Right ventricle myocardium inferior (tissue), 1 donor: ENCODE measurements around the gene ING3. TPM values are rescaled to one million over a fixed set of nuclear protein-coding genes. Genes with fewer than 3 reads are reported as not detected.
A peak's percentile ranks its signal among the peaks of the same experiment; 100 is the strongest.

Experiments
- ATAC-seq: fragments of 200-7000 bp; cut with Tn5 transposase; one replicate; pipeline ENCODE4 v1.9.1; 2020; ENCODE audit warnings: mild to moderate bottlenecking, moderate library complexity
- DNase-seq: peaks from one replicate; pipeline ENCODE4 v3.0.0; 2021; ENCODE audit errors: missing footprints
- intact Hi-C: fragments of 100-400 bp; cut with DNase I; formaldehyde crosslinking; loops from one replicate; pipeline ENCODE4 v1.11.0; 2022
- long read RNA-seq: library from polyadenylated mRNA; unstranded; transcript quantifications from one replicate; pipeline ENCODE4 v2.0.0, GENCODE V29; 2021
- total RNA-seq: library from RNA; stranded (reverse); fragmentation: NEBNext Ultra II Directional; extraction: Animal tissue kit (Norgen Biotek cat#: 25700); gene quantifications from one replicate; pipeline ENCODE4 v1.2.1, GENCODE V29; 2021
- donor health status: DM: no; HTN: yes; CAD: no; lungs with severe emphysema.

Gene ING3
- total RNA-seq = 14.1 TPM
- long read RNA-seq, partial matches to known transcripts = 0 of 3 reads
- long read RNA-seq, other reads (novel, unspliced or antisense) = 0 of 3 reads

GRCh38 chr7:120950539-120951308 is at the start of gene ING3:
Gene ING3, plus strand, starts transcription at chr7:120950777. Its CDS starts 120 bp downstream, at chr7:120950897.
- intact Hi-C loops = loop anchor here (2.0 kb wide), 1 partner anchor 94 kb away; no protein-coding TSS in a partner anchor
- ATAC-seq (peak; percentile 99), DNase-seq (peak; percentile 97)

- no peak for DNase-seq
- intact Hi-C loops = no loop called here
- ATAC-seq = no peak
Observed at GRCh38 chr7:120915314-120916105, 35.1 kb upstream of the ING3 start.

- no peak for DNase-seq
- intact Hi-C loops = no loop called here
- ATAC-seq = no peak
Observed at GRCh38 chr7:120916121-120916520, 34.5 kb upstream of the ING3 start.

- ATAC-seq (no peak), DNase-seq (no peak)
- intact Hi-C loops = no loop called here
Observed at GRCh38 chr7:120916538-120916937, 34.0 kb upstream of the ING3 start.

- no peak for ATAC-seq
- intact Hi-C loops = no loop called here
- DNase-seq = no peak
Observed at GRCh38 chr7:120919466-120919865, 31.1 kb upstream of the ING3 start.

- intact Hi-C loops = no loop called here
- DNase-seq = no peak
- ATAC-seq = no peak
Observed at GRCh38 chr7:120920034-120920433, 30.5 kb upstream of the ING3 start.

- intact Hi-C loops = no loop called here
- no peak for DNase-seq
- no peak for ATAC-seq
Observed at GRCh38 chr7:120920591-120921274, 29.8 kb upstream of the ING3 start.

- DNase-seq = no peak
- intact Hi-C loops = no loop called here
- no peak for ATAC-seq
Observed at GRCh38 chr7:120924837-120925236, 25.7 kb upstream of the ING3 start.

- ATAC-seq (no peak), DNase-seq (no peak)
- intact Hi-C loops = no loop called here
Observed at GRCh38 chr7:120925392-120925791, 25.2 kb upstream of the ING3 start.

GRCh38 chr7:120926943-120927346 is 23.6 kb upstream of the ING3 start:
- no peak for ATAC-seq
- no peak for DNase-seq
- intact Hi-C loops = no loop called here

- ATAC-seq = no peak
- DNase-seq = no peak
- intact Hi-C loops = no loop called here
Observed at GRCh38 chr7:120927454-120928103, 23.0 kb upstream of the ING3 start.

- no peak for DNase-seq
- ATAC-seq = no peak
- intact Hi-C loops = no loop called here
Observed at GRCh38 chr7:120931243-120931642, 19.3 kb upstream of the ING3 start.

GRCh38 chr7:120933475-120933874 is 17.1 kb upstream of the ING3 start:
- DNase-seq = no peak
- ATAC-seq = no peak
- intact Hi-C loops = no loop called here

GRCh38 chr7:120939345-120939744 is 11.2 kb upstream of the ING3 start:
- intact Hi-C loops = no loop called here
- ATAC-seq (no peak), DNase-seq (no peak)

- DNase-seq (no peak), ATAC-seq (no peak)
- intact Hi-C loops = loop anchor here (2.0 to 5.0 kb wide), 2 partner anchors 134 to 149 kb away; no protein-coding TSS in a partner anchor
Observed at GRCh38 chr7:120941064-120941463, 9.5 kb upstream of the ING3 start.

- ATAC-seq (no peak), DNase-seq (no peak)
- intact Hi-C loops = loop anchor here (2.0 to 5.0 kb wide), 2 partner anchors 135 to 150 kb away; no protein-coding TSS in a partner anchor
Observed at GRCh38 chr7:120941856-120942255, 8.7 kb upstream of the ING3 start.

GRCh38 chr7:120942861-120943260 is 7.7 kb upstream of the ING3 start:
- intact Hi-C loops = loop anchor here (5.0 kb wide), 1 partner anchor 151 kb away; no protein-coding TSS in a partner anchor
- DNase-seq (no peak), ATAC-seq (no peak)

- intact Hi-C loops = loop anchor here (5.0 kb wide), 1 partner anchor 153 kb away; no protein-coding TSS in a partner anchor
- no peak for ATAC-seq
- no peak for DNase-seq
Observed at GRCh38 chr7:120944826-120945562, 5.6 kb upstream of the ING3 start.
